GM19397 (cell line): ENCODE measurements around the gene FBN3.

ENCODE experiments used
- ATAC-seq: cut with Tn5 transposase; IDR thresholded peaks from one replicate; pipeline ENCODE4 v1.9.1; 2021; ENCODE audit warnings: mild to moderate bottlenecking, moderate library complexity; ENCODE audit not compliant: unreplicated experiment

FBN3 gene

DNA sequence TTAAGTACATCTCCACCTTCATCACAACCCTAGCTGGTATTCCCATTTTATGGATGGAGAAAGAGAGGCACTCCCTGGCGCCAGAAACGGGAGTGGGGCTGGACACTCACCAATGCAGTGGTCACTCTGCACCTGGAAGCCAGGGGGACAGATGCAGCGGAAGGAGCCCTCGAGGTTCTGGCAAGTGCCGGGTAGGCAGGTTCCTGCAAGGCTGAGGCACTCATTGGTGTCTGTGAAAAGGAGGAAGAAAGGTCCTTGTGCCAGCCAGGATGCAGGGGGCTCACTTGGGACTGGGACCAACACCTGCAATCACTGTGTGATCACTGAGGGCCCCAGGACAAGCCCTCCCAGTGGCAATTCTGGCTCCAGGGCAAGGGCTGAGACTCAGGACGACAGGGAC is 55.1 kb downstream of the FBN3 start:
- no peak for ATAC-seq

- no peak for ATAC-seq
Observed at GRCh38 chr19:8093740-8094139, 55.7 kb downstream of the FBN3 start.

DNA sequence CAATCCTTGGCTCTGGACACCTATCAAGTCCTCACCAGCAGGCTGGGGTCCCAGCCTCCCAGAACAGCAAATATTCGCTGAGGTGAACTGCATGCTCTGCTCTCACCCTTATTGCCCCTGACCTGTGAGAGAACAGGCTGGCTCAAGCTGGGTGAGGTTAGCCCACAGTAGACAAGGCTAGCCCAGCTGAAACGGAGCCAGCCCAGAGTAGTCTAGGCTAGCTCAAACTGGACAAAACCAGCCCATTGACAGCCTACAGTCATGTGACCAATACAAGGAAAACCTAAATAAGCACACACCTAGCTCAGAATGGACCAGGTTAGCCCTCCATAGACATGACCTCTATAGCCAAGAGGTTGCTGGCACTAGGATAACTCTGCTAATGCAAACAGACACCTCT is 58.4 kb downstream of the FBN3 start:
- no peak for ATAC-seq

DNA sequence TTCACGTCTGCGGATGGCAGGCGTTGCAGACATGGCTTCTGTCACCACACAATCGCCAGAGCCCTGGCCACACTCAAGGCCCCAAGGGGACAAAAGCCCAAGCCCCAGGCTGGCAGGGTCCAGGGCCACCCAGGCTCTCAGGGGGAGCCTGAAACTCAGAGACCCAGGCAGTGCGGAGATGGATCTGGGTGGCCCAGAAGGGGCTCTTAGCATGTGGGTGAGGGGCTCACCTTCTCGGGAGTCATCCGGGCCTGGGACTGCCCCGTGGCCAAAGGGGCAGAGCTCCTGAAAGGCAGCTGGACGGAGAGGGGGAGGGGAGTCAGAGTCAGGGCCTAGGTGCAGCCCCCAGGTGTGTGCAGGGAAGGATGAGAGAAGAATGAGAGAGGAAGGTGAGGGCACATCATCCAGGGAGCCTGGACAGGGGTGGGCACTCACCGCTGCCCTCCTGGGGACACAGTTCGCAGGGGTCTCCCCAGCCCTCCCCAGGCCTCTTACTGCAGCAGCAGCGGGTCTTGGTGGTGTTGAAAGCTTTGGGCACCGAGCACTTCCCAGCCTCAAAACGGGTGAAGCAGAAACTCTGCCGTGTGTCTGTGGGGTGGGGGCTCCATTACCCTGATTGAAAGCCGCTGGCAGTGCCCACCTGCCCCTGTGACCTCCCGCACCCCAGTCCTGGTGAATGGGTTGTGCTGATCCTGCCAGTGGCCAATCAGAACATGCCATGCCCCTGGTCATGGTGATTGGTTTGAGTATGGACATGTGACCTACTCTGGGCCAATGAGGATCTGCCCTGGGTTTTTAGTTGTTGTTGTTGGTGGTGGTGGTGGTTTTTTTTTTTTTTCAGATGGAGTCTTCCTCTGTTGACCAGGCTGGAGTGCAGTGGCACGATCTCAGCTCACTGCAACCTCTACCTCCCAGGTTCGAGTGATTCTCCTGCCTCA is 59.5 kb downstream of the FBN3 start:
- ATAC-seq: no peak

DNA sequence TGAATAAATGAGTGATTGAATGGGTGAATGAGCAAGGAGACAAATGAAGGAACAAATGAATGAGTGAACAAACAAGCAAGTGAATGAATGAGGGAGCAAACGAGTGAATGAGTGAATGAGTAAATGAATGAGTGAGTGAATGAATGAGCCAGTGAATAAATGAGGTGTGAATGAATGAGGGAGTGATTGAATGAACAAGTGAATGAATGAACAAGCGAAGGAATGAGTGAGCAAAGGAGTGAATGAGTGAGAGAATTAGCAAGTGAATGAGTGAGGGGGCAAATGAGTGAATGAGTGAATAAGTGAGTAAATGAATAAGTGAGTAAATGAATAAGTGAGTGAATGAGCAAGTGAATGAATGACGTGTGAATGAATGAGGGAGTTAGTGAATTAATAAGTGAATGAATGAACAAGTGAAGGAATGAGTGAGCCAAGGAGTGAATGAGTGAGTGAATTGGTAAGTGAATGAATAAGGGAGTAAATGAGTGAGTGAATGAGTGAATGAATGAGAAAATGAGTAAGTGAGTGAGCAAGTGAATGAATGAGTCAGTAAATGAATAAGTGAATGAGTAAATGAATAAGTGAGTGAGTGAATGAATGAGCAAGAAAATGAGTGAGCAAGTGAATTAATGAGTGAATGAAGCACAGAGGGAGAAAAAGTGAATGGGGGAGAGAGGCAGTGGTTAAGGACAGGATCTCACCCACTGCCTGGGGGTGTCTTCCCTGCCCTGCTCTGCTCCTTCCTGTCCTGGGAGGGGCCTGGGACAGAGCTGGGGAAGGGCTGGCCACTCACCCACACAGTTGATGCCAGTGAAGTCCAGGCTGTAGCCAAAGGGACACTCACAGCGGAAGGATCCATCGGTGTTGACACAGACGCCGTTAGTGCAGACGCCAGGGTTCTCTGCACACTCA is 60.4 kb downstream of the FBN3 start:
- no peak for ATAC-seq

- no peak for ATAC-seq
Observed at GRCh38 chr19:8087876-8088275, 61.5 kb downstream of the FBN3 start.

DNA sequence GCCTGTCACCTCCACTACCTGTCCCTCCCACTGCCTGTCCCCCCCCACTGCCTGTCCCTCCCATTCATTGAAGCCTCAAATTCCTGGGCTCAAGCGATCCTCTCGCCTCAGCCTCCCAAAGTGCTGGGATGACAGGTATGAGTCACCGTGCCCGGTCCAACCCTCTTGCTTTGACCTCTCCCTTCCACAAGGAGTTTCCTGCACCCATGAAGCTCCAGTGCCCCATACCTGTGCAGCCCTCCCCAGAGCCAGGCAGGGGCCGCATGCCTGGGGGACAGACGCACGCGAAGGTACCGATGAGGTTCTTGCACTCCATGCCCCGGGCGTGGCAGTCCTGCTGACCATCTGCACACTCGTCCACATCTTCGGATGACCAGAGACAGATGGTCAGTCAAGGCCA is 62.5 kb downstream of the FBN3 start:
- ATAC-seq: no peak

- no peak for ATAC-seq
Observed at GRCh38 chr19:8085598-8086408, 63.6 kb downstream of the FBN3 start.

DNA sequence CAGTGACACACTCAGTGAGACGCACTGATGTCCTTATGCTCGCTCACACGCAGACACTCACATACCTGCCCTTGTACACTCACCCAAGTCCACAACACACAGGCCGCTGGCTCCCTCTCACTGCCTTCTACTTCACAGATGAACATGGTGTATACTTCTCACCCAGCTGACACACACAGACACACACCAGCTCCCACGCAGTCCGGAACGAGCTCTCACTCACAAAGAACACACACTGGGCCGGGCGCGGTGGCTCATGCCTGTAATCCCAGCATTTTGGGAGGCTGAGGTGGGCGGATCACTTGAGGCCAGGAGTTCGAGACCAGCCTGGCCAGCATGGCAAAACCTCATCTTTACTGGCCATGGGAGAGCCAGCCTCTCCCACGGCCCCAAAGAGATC is 65.2 kb downstream of the FBN3 start:
- no peak for ATAC-seq

- ATAC-seq: no peak
Observed at GRCh38 chr19:8083141-8083540, 66.3 kb downstream of the FBN3 start.

DNA sequence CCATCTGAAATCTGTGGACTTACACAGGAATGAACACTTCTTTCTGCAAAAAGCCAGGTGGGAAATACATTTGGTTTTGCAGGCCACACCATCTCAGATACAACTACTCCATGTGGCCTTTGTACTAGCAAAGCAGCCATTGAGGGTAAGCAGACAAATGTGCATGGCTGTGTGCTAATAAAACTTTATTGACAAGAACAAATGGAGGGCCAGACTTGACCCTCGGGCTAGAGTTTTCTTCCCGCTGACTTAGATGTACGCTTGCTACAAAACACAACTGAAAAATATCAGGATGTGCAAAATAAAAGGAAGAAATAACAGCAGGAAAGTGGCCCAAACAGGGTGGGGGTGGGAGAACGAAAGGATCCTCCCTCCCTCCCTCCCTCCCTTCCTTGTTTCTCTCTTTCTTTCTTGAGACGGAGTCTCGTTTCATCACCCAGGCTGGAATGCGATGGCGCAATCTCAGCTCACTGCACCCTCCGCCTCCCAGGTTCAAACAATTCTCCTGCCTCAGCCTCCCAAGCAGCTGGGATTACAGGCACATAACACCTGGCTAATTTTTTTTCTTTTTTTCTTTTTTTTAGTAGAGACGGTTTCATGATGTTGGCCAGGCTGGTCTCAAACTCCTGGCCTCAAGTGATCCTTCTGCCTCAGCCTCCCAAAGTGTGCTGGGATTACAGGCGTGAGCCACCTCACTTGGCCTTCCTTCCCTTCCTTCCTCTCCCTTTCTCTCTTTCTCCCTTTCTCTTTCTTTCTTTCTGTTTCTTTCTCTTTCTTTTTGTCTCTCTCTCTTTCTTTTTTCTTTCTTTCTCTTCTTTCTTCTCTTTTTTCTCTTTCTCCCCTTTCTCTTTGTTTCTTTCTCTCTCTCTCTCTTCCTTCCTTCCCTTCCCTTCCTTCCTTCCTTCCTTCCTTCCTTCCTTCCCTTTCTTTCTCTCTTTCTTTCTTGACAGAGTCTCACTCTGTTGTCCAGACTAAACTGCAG is 67.5 kb downstream of the FBN3 start:
- no peak for ATAC-seq

GRCh38 chr19:8080832-8081231 is 68.6 kb downstream of the FBN3 start:
- no peak for ATAC-seq

GRCh38 chr19:8079988-8080387 is 69.4 kb downstream of the FBN3 start:
- ATAC-seq: no peak

- no peak for ATAC-seq
Observed at GRCh38 chr19:8075158-8076074, 74.0 kb downstream of the FBN3 start.

DNA sequence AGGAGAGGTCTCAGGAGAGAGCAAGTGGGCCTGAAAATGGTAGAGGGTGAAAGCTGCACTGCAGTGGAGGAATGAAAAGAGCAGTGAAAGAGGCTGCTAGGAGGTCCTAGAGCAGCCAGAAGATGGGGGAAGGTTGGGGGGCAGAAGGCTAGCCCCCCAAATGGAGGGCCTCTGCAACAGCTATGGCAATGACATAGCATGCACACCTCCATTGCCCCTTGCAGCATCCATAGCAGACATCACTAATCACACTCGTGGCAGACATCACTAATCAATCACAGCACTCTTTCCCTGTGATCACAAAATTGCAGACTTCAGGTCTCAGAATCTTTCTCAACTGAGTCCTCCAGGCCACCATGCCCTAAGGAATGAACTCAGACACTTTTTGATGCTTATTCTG is 74.9 kb downstream of the FBN3 start:
- ATAC-seq: no peak

DNA sequence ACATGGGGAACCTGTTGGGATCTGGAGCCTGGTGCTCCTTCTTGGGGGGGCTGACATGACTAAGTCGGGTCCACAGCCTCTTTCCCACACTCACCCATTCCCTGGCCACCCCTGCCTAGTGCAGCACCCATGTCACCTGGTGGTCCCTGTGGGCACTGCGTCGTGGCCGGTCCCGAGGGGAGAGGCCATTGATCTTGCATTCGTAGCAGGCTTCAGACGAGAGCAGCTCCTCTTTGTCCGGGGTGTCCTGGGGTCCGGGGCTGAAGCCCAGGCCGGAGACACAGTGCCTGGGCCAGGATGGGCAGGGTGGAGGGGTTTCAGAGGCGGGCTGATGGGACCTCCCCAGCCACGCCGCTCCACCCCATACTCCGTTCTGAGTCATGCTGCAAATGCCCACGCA is 77.5 kb downstream of the FBN3 start:
- no peak for ATAC-seq

DNA sequence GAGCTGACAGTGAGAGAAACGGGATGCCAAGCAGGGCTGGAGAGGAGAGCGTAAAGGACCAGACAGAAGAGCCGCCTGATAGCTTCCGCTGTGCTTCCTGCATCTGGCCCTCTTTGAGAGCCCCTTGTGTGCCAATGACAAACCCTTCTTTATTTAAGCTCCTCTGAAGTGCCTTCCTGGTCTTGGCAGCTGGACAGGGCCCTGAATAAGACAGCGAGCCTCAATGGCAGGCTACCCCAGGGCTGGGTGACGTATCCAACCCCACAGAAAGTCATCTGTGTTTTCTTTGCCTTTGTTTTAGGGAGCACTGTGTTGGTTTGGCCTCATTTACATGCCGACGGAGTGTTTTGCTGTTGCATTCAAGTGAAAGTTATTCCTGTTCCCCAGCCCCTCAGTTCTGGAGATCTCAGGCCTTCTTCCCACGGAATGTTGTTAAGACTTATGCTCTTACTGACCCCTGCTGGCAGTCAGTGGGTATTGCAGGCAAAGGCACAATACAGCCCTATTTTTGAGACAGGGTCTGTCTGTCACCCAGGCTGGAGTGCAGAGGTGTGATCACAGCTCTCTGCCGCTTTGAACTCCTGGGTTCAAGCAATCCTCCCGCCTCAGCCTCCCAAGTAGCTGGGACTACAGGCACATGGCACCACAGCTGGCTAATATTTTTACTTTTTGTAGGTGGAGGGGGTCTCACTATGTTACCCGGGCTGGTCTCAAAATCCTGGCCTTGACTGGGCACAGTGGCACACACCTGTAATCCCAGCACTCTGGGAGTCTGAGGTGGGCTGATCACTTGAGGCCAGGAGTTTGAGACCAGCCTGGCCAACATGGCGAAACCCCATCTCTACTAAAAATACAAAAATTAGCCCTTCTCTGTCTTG is 80.1 kb downstream of the FBN3 start:
- ATAC-seq: no peak

DNA sequence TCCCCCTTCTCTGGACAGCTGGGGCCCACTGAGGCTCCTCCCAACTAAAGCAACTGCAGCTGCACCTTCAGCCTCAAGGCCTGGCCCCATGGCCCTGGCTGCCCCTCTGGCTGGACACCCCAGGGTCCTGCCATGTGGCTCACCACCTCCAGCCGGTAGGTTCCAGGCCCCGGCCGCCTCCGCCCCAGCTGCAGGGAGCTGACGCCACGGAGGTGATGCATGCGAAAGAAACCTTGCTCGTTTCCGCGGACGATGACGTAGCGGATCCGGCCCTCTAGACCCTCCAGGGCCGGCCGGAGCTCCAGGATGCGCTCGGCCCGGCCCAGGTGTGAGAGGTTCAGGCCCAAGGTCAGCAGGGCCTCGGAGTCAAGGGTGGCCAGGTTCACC is 83.5 kb downstream of the FBN3 start:
- ATAC-seq: no peak
